Smooth muscle cell of bladder (primary cell): ENCODE results near the gene PDE2A. TPM values are rescaled to one million over a fixed set of nuclear protein-coding genes. Genes with fewer than 3 reads are reported as not detected.

Experiments used
- total RNA-seq: library from RNA; depleted of rRNA; stranded (reverse); fragments of >200 nt; gene quantifications from 2 replicates; pipeline ENCODE4 v1.2.3, GENCODE V29; 2014

PDE2A gene
- total RNA-seq = 0.18 and 0.28 TPM in 2 replicates

DNA sequence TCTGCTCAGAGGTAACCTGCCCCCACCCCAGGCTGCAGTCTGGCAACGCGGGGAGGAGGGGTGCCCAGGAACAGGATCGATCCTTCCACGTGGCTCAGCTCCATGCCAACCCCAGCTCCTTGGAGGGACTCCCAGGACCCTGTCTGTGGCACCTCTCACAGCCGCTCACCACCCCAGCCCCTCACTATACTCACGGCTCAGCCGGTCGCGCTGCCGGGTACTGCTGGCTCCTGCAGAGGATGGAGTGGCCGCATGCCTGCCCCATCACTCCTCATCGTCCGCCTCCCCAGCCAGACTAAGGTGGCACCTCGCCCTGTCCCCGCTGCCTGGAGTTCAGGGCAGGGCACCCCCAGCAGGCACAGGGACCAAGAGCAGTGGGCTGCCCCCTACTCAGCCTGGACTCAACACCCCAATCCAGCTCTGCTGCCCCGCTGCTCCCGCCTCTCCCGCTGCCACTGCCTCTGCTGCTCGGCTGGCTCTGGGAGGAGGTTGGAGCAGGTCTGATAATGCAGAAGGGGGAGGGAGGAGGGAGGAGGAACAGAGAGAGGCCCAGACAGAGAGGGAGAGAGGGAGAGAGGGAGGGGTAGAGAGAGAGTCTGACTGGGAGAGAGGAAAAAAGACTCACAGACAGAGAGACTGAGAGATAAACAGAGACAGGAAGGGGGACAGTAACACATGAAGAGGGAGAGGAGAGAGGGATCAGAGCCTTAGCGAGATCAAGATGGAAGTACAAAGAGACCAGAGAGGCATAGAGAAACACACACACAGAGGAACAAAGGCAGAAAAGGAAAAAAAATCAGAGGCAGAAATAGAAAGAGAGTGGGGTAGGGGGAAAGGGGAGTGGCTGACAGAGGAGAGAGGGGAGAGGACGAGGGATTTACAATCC, at the start of gene PDE2A:
TSS of gene PDE2A (minus strand) at position 480 of the 886 bp plus-strand sequence. CDS start at position 265, 215 bp downstream.

Other genes starting within 250 kb of the PDE2A start
- gene CLPB, start 239.9 kb downstream of the PDE2A start, total RNA-seq = 22.5 and 27.5 TPM in 2 replicates
- gene ARAP1, start 78.0 kb upstream of the PDE2A start, total RNA-seq = 78.8 and 104 TPM in 2 replicates
- 36.0 and 42.9 TPM in 2 replicates for gene STARD10, start 119.6 kb upstream of the PDE2A start, total RNA-seq
- 2.7 and 6.2 TPM in 2 replicates for gene ATG16L2, start 140.0 kb upstream of the PDE2A start, total RNA-seq